GM21786 (cell line): ENCODE measurements around the gene RPRD1B.

ENCODE experiments used
- ATAC-seq: cut with Tn5 transposase; IDR thresholded peaks from one replicate; pipeline ENCODE4 v1.9.1; 2021; ENCODE audit not compliant: unreplicated experiment

Gene RPRD1B

GRCh38 chr20:38134427-38135270 lies 101.1 kb downstream of the RPRD1B start:
- no peak for ATAC-seq

GRCh38 chr20:38135271-38135650 lies 101.7 kb downstream of the RPRD1B start:
- no peak for ATAC-seq

GRCh38 chr20:38135651-38136420 lies 102.3 kb downstream of the RPRD1B start:
- ATAC-seq, result no peak

- no peak for ATAC-seq
Observed at GRCh38 chr20:38136421-38137245, 103.1 kb downstream of the RPRD1B start.

- ATAC-seq, result no peak
Observed at GRCh38 chr20:38137441-38138037, 104.0 kb downstream of the RPRD1B start.

- ATAC-seq, result no peak
Observed at GRCh38 chr20:38138086-38138778, 104.7 kb downstream of the RPRD1B start.

- no peak for ATAC-seq
Observed at GRCh38 chr20:38139156-38139912, 105.8 kb downstream of the RPRD1B start.

- no peak for ATAC-seq
Observed at GRCh38 chr20:38139977-38140753, 106.6 kb downstream of the RPRD1B start.

GRCh38 chr20:38141204-38141888 lies 107.8 kb downstream of the RPRD1B start:
- ATAC-seq, result no peak
